ENCODE data around the gene MYADM. TPM values are rescaled to one million over a fixed set of nuclear protein-coding genes. Genes with fewer than 3 reads are reported as not detected.

MYADM gene
- polyA plus RNA-seq, 1 of the 3 experiments (the other 2 are of a cell fraction), result 38.7 TPM

DNA sequence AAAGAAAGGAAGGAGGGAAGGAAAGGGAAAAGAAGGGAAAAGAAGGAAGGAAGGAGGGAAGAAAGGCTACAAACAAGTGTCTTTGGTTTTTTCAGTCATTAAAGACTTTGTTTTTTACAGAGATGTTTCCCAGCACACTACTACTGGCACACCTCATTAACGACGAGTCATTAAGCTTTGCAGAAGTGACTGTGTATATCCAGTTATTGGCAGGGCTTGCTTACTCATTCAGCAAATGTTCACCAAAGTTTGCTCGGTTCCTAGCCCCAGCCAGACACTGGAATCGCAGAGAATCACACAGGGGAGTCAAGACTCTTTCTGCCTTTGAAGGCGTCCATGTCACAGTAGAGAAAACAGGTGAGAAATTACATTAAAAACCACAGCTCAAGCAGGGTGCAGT lies 47.8 kb upstream of the MYADM start:
- H3F3A ChIP-seq (replicated peaks; ENCODE audit: insufficient read depth), result no peaks in the 10 kb centered on the region
- POLR2A ChIA-PET, result no interaction called here
- no peak for DNase-seq
- CTCF ChIA-PET, result interaction anchor here (2.1 to 2.6 kb wide), 2 partner anchors 27 to 210 kb away, joined by 10 to 11 read pairs; no protein-coding TSS in a partner anchor
- no peak overlapping the region for H3K27ac ChIP-seq (ENCODE audit: low read depth in 2 of 2, low read length in 1 of 2)
- H3K36me3 ChIP-seq (replicated peaks in 1 of 2; ENCODE audit: control insufficient read depth in 1 of 2, insufficient read depth in 2 of 2, low read length in 1 of 2), result no peaks in the 10 kb centered on the region
- TF ChIP-seq FOXM1 (IDR thresholded peaks at IDR 0.05; ENCODE audit: low read depth), result no peak
- TF ChIP-seq ELF1 (IDR thresholded peaks at IDR 0.05), result no peak
- TF ChIP-seq NFIC (IDR thresholded peaks at IDR 0.05; ENCODE audit: borderline replicate concordance), result no peak
- no peak for TF ChIP-seq RCOR1 (IDR thresholded peaks at IDR 0.05; ENCODE audit: low read length)
- H3K27me3 ChIP-seq (ENCODE audit: insufficient read depth), result peaks cover 20% of the 10 kb centered on the region; the same call in 1 of the 2 replicates
- H3K79me2 ChIP-seq (ENCODE audit: insufficient read depth), result no peaks in the 10 kb centered on the region
- H4K20me1 ChIP-seq (ENCODE audit: insufficient read depth), result no peaks in the 10 kb centered on the region
- no peaks in the 10 kb centered on the region for H3K9me3 ChIP-seq
- H3K4me1 ChIP-seq (ENCODE audit: control insufficient read depth in 1 of 2, insufficient read depth in 2 of 2, low read depth in 1 of 2, low read length in 1 of 2), result no peaks in the 10 kb centered on the region
- no peak overlapping the region for H3K4me3 ChIP-seq (ENCODE audit: low read depth in 2 of 2, low read length in 1 of 2)
- H3K4me2 ChIP-seq, result no peak overlapping the region
- WGBS (ENCODE audit: low lambda C conversion rate), result 12% methylated on average over 5 of the region's 5 CpGs
- H2AFZ ChIP-seq (ENCODE audit: low read depth), result no peak overlapping the region
- no peaks in the 10 kb centered on the region for H3K9me2 ChIP-seq
- no peak overlapping the region for H3K9ac ChIP-seq

DNA sequence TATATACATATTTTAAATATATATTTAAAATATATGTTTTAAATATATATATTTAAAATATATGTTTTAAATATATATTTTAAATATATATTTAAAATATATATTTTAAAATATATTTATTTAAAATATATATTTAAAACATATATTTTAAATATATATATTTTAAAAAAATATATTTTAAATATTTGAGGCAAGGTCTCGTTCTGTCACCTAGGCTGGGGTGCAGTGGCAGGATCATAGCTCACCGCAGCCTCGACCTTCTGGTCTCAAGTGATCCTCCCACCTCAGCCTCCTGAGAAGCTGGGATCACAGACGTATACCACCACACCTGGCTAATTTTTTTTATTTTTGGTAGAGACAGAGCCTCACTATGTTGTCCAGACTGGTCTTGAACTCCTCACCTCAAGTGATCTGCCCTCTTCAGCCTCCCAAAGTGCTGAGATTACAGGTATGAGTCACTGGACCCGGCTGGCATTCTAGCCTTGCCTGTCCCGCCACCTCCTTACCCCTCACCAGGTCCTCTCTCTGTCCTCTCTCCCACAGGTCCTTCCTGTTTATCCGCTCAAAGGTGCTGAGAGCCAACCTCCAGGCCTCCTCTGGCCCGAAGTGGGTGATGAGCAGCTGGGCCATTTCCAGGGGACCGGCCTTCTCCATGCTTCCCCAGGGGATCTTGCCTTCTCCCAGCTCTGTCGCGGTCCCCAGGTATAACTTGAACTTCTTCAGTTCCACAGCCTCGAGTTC lies 44.1 kb upstream of the MYADM start:
- Histone ChIP-seq H3K36me3 (replicated peaks in 1 of 2; ENCODE audit: control insufficient read depth in 1 of 2, insufficient read depth in 2 of 2, low read length in 1 of 2) (no peaks in the 10 kb centered on the region), H3K4me3 (ENCODE audit: low read depth in 2 of 2, low read length in 1 of 2) (no peak overlapping the region), H3K9me3 (no peaks in the 10 kb centered on the region), H2AFZ (ENCODE audit: low read depth) (no peak overlapping the region), H3K79me2 (ENCODE audit: insufficient read depth) (no peaks in the 10 kb centered on the region), H3K9me2 (no peaks in the 10 kb centered on the region), H3K9ac (no peak overlapping the region), H3K4me2 (no peak overlapping the region), H3K27me3 (ENCODE audit: insufficient read depth) (peaks cover 30% of the 10 kb centered on the region; the same call in 1 of the 2 replicates), H3K4me1 (ENCODE audit: control insufficient read depth in 1 of 2, insufficient read depth in 2 of 2, low read depth in 1 of 2, low read length in 1 of 2) (no peaks in the 10 kb centered on the region), H4K20me1 (ENCODE audit: insufficient read depth) (no peaks in the 10 kb centered on the region), H3K27ac (ENCODE audit: low read depth in 2 of 2, low read length in 1 of 2) (no peak overlapping the region), H3F3A (replicated peaks; ENCODE audit: insufficient read depth) (peaks cover 9% of the 10 kb centered on the region)
- no peak for DNase-seq
- POLR2A ChIA-PET, result no interaction called here
- WGBS (ENCODE audit: low lambda C conversion rate), result 38% methylated on average over 12 of the region's 12 CpGs
- TF ChIP-seq MXI1 (IDR thresholded peaks at IDR 0.05; ENCODE audit: low read depth, low read length), result no peak
- no peak for TF ChIP-seq RXRA (IDR thresholded peaks at IDR 0.05; ENCODE audit: borderline replicate concordance, low read depth)
- TF ChIP-seq NRF1 (IDR thresholded peaks at IDR 0.05; ENCODE audit: low read depth, low read length), result no peak
- no peak for TF ChIP-seq SIN3A (IDR thresholded peaks at IDR 0.05; ENCODE audit: borderline replicate concordance, low read depth, low read length)
- no peak for TF ChIP-seq RCOR1 (IDR thresholded peaks at IDR 0.05; ENCODE audit: low read length)
- TF ChIP-seq YY1 (IDR thresholded peaks at IDR 0.05; ENCODE audit: low read depth), result no peak
- TF ChIP-seq, protein P1, sequence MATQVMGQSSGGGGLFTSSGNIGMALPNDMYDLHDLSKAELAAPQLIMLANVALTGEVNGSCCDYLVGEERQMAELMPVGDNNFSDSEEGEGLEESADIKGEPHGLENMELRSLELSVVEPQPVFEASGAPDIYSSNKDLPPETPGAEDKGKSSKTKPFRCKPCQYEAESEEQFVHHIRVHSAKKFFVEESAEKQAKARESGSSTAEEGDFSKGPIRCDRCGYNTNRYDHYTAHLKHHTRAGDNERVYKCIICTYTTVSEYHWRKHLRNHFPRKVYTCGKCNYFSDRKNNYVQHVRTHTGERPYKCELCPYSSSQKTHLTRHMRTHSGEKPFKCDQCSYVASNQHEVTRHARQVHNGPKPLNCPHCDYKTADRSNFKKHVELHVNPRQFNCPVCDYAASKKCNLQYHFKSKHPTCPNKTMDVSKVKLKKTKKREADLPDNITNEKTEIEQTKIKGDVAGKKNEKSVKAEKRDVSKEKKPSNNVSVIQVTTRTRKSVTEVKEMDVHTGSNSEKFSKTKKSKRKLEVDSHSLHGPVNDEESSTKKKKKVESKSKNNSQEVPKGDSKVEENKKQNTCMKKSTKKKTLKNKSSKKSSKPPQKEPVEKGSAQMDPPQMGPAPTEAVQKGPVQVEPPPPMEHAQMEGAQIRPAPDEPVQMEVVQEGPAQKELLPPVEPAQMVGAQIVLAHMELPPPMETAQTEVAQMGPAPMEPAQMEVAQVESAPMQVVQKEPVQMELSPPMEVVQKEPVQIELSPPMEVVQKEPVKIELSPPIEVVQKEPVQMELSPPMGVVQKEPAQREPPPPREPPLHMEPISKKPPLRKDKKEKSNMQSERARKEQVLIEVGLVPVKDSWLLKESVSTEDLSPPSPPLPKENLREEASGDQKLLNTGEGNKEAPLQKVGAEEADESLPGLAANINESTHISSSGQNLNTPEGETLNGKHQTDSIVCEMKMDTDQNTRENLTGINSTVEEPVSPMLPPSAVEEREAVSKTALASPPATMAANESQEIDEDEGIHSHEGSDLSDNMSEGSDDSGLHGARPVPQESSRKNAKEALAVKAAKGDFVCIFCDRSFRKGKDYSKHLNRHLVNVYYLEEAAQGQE (IDR thresholded peaks at IDR 0.05; ENCODE audit: low read depth, low read length), result no peak
- TF ChIP-seq JUND (IDR thresholded peaks at IDR 0.05), result no peak
- TF ChIP-seq, protein P2, sequence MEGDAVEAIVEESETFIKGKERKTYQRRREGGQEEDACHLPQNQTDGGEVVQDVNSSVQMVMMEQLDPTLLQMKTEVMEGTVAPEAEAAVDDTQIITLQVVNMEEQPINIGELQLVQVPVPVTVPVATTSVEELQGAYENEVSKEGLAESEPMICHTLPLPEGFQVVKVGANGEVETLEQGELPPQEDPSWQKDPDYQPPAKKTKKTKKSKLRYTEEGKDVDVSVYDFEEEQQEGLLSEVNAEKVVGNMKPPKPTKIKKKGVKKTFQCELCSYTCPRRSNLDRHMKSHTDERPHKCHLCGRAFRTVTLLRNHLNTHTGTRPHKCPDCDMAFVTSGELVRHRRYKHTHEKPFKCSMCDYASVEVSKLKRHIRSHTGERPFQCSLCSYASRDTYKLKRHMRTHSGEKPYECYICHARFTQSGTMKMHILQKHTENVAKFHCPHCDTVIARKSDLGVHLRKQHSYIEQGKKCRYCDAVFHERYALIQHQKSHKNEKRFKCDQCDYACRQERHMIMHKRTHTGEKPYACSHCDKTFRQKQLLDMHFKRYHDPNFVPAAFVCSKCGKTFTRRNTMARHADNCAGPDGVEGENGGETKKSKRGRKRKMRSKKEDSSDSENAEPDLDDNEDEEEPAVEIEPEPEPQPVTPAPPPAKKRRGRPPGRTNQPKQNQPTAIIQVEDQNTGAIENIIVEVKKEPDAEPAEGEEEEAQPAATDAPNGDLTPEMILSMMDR (IDR thresholded peaks at IDR 0.05), result no peak
- TF ChIP-seq GABPA (IDR thresholded peaks at IDR 0.05; ENCODE audit: low read depth), result no peak
- TF ChIP-seq, protein P3, sequence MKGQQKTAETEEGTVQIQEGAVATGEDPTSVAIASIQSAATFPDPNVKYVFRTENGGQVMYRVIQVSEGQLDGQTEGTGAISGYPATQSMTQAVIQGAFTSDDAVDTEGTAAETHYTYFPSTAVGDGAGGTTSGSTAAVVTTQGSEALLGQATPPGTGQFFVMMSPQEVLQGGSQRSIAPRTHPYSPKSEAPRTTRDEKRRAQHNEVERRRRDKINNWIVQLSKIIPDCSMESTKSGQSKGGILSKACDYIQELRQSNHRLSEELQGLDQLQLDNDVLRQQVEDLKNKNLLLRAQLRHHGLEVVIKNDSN (IDR thresholded peaks at IDR 0.05; ENCODE audit: borderline replicate concordance, low read depth), result no peak
- no peak for TF ChIP-seq EP300 (IDR thresholded peaks at IDR 0.05; ENCODE audit: borderline replicate concordance in 1 of 2, low read depth in 1 of 2, low read length in 1 of 2)
- TF ChIP-seq NFIC (IDR thresholded peaks at IDR 0.05; ENCODE audit: borderline replicate concordance), result no peak
- CTCF ChIA-PET, result interaction anchor here (1.5 kb wide), 1 partner anchor 208 kb away, joined by 3 read pairs; no protein-coding TSS in a partner anchor

Data from SK-N-SH (cell line).